GM10248 (cell line): ENCODE results near the gene MICAL2.

Experiments
- CTCF ChIA-PET: fragments of 300-600 bp; sonication (Branson Sonifier 250); formaldehyde crosslinking; extraction: SDS; loops from one replicate; lab custom pipeline; 2021; ENCODE audit warnings: antibody characterized with exemption; lab: Yijun Ruan, JAX
- POLR2A ChIA-PET: fragments of 350-650 bp; sonication (Branson Sonifier 250); formaldehyde crosslinking; extraction: SDS; loops from one replicate; lab custom pipeline; 2020; ENCODE audit warnings: antibody characterized with exemption; lab: Yijun Ruan, JAX
- DNase-seq: peaks from one replicate; pipeline ENCODE4 v3.0.0; 2012; ENCODE audit errors: extremely low spot score
- CTCF ChIP-seq: IDR thresholded peaks from 2 replicates; pipeline ENCODE4 v1.5.1; 2012; ENCODE audit warnings: mild to moderate bottlenecking, low read depth; ENCODE audit errors: extremely low read depth, missing control alignments, control extremely low read depth

MICAL2 gene

GRCh38 chr11:12267921-12268320 lies 157.5 kb downstream of the MICAL2 start:
- no peak for TF ChIP-seq CTCF
- no peak for DNase-seq
- CTCF ChIA-PET = interaction anchor here (1.9 kb wide), 1 partner anchor 13 kb away, joined by 8 read pairs; no protein-coding TSS in a partner anchor
- POLR2A ChIA-PET = no interaction called here

GRCh38 chr11:12269104-12269441 lies 158.7 kb downstream of the MICAL2 start:
- CTCF ChIA-PET = interaction anchor here (1.2 to 3.8 kb wide), 4 partner anchors 13 to 225 kb away, joined by 3 to 20 read pairs (median 6); no protein-coding TSS in a partner anchor

GRCh38 chr11:12269446-12270214 lies 159.2 kb downstream of the MICAL2 start:
- ChIA-PET POLR2A (no interaction called here), CTCF (interaction anchor here (1.2 to 3.8 kb wide), 5 partner anchors 12 to 226 kb away, joined by 3 to 20 read pairs (median 4); no protein-coding TSS in a partner anchor)
- no peak for DNase-seq
- no peak for TF ChIP-seq CTCF

More at GRCh38 chr11:12269104-12269441, 158.7 kb downstream of the MICAL2 start:
- DNase-seq = no peak
- POLR2A ChIA-PET = no interaction called here
- no peak for TF ChIP-seq CTCF

GRCh38 chr11:12270215-12270797 lies 159.9 kb downstream of the MICAL2 start:
- ChIA-PET CTCF (interaction anchor here (1.3 to 3.8 kb wide), 4 partner anchors 11 to 226 kb away, joined by 4 to 20 read pairs (median 6); no protein-coding TSS in a partner anchor), POLR2A (no interaction called here)
- DNase-seq = no peak
- TF ChIP-seq CTCF = no peak

- ChIA-PET POLR2A (no interaction called here), CTCF (interaction anchor here (1.3 to 3.8 kb wide), 4 partner anchors 11 to 223 kb away, joined by 4 to 20 read pairs (median 7); no protein-coding TSS in a partner anchor)
- DNase-seq = no peak
- no peak for TF ChIP-seq CTCF
These were observed 160.4 kb downstream of the MICAL2 start for GRCh38 chr11:12270817-12271216.

GRCh38 chr11:12271241-12271640 lies 160.9 kb downstream of the MICAL2 start:
- TF ChIP-seq CTCF = no peak
- CTCF ChIA-PET = interaction anchor here (2.1 to 3.8 kb wide), 3 partner anchors 10 to 223 kb away, joined by 7 to 20 read pairs (median 12); no protein-coding TSS in a partner anchor
- POLR2A ChIA-PET = no interaction called here
- DNase-seq = no peak
